ENCODE measurements around the gene CARNS1. TPM values are rescaled to one million over a fixed set of nuclear protein-coding genes. Genes with fewer than 3 reads are reported as not detected.
A peak's percentile ranks its signal among the peaks of the same experiment; 100 is the strongest.

The CARNS1 gene
- total and polyA plus RNA-seq, 9 of the 15 experiments (the other 6 are each of a cell fraction or from before 2014, with no cell fraction given) = 0.01 to 0.18 (median 0.06) TPM; not detected in 3

DNA sequence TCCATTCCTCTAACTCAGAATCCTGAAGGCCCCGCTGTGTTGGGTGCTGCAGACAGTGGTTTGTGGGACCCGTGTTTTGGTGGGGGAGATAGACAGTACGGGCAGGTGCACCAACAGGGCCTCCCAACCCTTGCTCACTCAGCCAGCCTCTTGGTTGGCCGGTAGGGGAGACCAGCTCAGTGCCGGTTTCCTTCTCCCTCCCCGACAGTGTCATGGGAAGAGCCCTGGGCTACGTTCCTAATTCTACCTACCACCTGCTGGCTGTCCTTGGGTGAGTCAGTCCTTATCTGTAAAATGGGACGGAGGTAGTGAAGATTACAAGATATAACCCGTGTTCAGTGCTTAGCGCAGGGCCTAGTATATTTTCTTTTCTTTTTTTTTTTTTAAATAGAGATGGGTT, 47.7 kb downstream of the CARNS1 start (continued):
- TF ChIP-seq, protein P1, sequence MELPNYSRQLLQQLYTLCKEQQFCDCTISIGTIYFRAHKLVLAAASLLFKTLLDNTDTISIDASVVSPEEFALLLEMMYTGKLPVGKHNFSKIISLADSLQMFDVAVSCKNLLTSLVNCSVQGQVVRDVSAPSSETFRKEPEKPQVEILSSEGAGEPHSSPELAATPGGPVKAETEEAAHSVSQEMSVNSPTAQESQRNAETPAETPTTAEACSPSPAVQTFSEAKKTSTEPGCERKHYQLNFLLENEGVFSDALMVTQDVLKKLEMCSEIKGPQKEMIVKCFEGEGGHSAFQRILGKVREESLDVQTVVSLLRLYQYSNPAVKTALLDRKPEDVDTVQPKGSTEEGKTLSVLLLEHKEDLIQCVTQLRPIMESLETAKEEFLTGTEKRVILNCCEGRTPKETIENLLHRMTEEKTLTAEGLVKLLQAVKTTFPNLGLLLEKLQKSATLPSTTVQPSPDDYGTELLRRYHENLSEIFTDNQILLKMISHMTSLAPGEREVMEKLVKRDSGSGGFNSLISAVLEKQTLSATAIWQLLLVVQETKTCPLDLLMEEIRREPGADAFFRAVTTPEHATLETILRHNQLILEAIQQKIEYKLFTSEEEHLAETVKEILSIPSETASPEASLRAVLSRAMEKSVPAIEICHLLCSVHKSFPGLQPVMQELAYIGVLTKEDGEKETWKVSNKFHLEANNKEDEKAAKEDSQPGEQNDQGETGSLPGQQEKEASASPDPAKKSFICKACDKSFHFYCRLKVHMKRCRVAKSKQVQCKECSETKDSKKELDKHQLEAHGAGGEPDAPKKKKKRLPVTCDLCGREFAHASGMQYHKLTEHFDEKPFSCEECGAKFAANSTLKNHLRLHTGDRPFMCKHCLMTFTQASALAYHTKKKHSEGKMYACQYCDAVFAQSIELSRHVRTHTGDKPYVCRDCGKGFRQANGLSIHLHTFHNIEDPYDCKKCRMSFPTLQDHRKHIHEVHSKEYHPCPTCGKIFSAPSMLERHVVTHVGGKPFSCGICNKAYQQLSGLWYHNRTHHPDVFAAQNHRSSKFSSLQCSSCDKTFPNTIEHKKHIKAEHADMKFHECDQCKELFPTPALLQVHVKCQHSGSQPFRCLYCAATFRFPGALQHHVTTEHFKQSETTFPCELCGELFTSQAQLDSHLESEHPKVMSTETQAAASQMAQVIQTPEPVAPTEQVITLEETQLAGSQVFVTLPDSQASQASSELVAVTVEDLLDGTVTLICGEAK (IDR thresholded peaks at IDR 0.05) = no peak
- TF ChIP-seq, protein P1 (CRISPR knock-in tag; IDR thresholded peaks at IDR 0.05) = no peak
- TF ChIP-seq BRF2 (IDR thresholded peaks at IDR 0.05; ENCODE audit: borderline replicate concordance, insufficient read depth, insufficient read length) = no peak
- TF ChIP-seq BCOR (IDR thresholded peaks at IDR 0.05) = peak; percentile 50; the same call in 1 of the 2 replicates
- TF ChIP-seq ZNF449 (CRISPR knock-in tag; IDR thresholded peaks at IDR 0.05) = no peak
- TF ChIP-seq CBX5 (IDR thresholded peaks at IDR 0.05; ENCODE audit: borderline replicate concordance, low read depth) = no peak
- no peak for TF ChIP-seq DNMT1 (IDR thresholded peaks at IDR 0.05)

Measured in K562 (cell line).